ENCODE results near the gene PDIA2.

PDIA2 gene

GRCh38 chr16:259226-259625, 23.7 kb upstream of the PDIA2 start:
- Histone ChIP-seq H3K36me3 (ENCODE audit: low read depth) (peaks cover 11% of the 10 kb centered on the region), H3K9me3 (ENCODE audit: severe bottlenecking) (no peaks in the 10 kb centered on the region), H3K4me3 (ENCODE audit: severe bottlenecking) (no peak overlapping the region), H3K4me1 (ENCODE audit: insufficient read depth, poor library complexity, severe bottlenecking) (no peaks in the 10 kb centered on the region), H3K27ac (ENCODE audit: poor library complexity, severe bottlenecking) (no peak overlapping the region), H3K27me3 (ENCODE audit: insufficient read depth, poor library complexity, severe bottlenecking) (no peaks in the 10 kb centered on the region)
- no peak for DNase-seq (ENCODE audit: low spot score)
- ATAC-seq (ENCODE audit: low read depth) = no peak
- no peak for TF ChIP-seq CTCF (IDR thresholded peaks at IDR 0.05; ENCODE audit: poor library complexity, severe bottlenecking)

- Histone ChIP-seq H3K27me3 (ENCODE audit: insufficient read depth, poor library complexity, severe bottlenecking) (no peaks in the 10 kb centered on the region), H3K4me3 (ENCODE audit: severe bottlenecking) (no peak overlapping the region), H3K9me3 (ENCODE audit: severe bottlenecking) (no peaks in the 10 kb centered on the region), H3K36me3 (ENCODE audit: low read depth) (peaks cover 11% of the 10 kb centered on the region; the same call in 1 of the 2 replicates), H3K4me1 (ENCODE audit: insufficient read depth, poor library complexity, severe bottlenecking) (no peaks in the 10 kb centered on the region), H3K27ac (ENCODE audit: poor library complexity, severe bottlenecking) (no peak overlapping the region)
- no peak for TF ChIP-seq CTCF (IDR thresholded peaks at IDR 0.05; ENCODE audit: poor library complexity, severe bottlenecking)
- ATAC-seq (ENCODE audit: low read depth) = no peak
- DNase-seq (ENCODE audit: low spot score) = peak; percentile 60
Measured at GRCh38 chr16:259814-260253, 23.1 kb upstream of the PDIA2 start.

GRCh38 chr16:260326-260725, 22.6 kb upstream of the PDIA2 start:
- no peak for DNase-seq (ENCODE audit: low spot score)
- Histone ChIP-seq H3K4me3 (ENCODE audit: severe bottlenecking) (no peak overlapping the region), H3K9me3 (ENCODE audit: severe bottlenecking) (no peaks in the 10 kb centered on the region), H3K36me3 (ENCODE audit: low read depth) (peaks cover 11% of the 10 kb centered on the region; the same call in 1 of the 2 replicates), H3K4me1 (ENCODE audit: insufficient read depth, poor library complexity, severe bottlenecking) (no peaks in the 10 kb centered on the region), H3K27me3 (ENCODE audit: insufficient read depth, poor library complexity, severe bottlenecking) (no peaks in the 10 kb centered on the region), H3K27ac (ENCODE audit: poor library complexity, severe bottlenecking) (no peak overlapping the region)
- no peak for TF ChIP-seq CTCF (IDR thresholded peaks at IDR 0.05; ENCODE audit: poor library complexity, severe bottlenecking)
- ATAC-seq (ENCODE audit: low read depth) = no peak

GRCh38 chr16:261031-261691, 21.8 kb upstream of the PDIA2 start:
- H3K4me1 ChIP-seq (ENCODE audit: insufficient read depth, poor library complexity, severe bottlenecking) = peaks cover 5% of the 10 kb centered on the region
- H3K4me3 ChIP-seq (ENCODE audit: severe bottlenecking) = no peak overlapping the region
- no peak for DNase-seq (ENCODE audit: low spot score)
- peaks cover 5% of the 10 kb centered on the region; the same call in 1 of the 2 replicates for H3K36me3 ChIP-seq (ENCODE audit: low read depth)
- ATAC-seq (ENCODE audit: low read depth) = no peak
- H3K9me3 ChIP-seq (ENCODE audit: severe bottlenecking) = no peaks in the 10 kb centered on the region
- H3K27me3 ChIP-seq (ENCODE audit: insufficient read depth, poor library complexity, severe bottlenecking) = no peaks in the 10 kb centered on the region
- H3K27ac ChIP-seq (ENCODE audit: poor library complexity, severe bottlenecking) = no peak overlapping the region
- TF ChIP-seq CTCF (IDR thresholded peaks at IDR 0.05; ENCODE audit: poor library complexity, severe bottlenecking) = no peak

- TF ChIP-seq CTCF (IDR thresholded peaks at IDR 0.05; ENCODE audit: poor library complexity, severe bottlenecking) = no peak
- DNase-seq (ENCODE audit: low spot score) (peak; percentile 66), ATAC-seq (ENCODE audit: low read depth) (no peak)
- H3K36me3 ChIP-seq (ENCODE audit: low read depth) = 0 out of 2 replicates have a peak, but pooled peaks cover 4% of the 10 kb centered on the region
- no peaks in the 10 kb centered on the region for H3K27me3 ChIP-seq (ENCODE audit: insufficient read depth, poor library complexity, severe bottlenecking)
- peaks cover 5% of the 10 kb centered on the region for H3K4me1 ChIP-seq (ENCODE audit: insufficient read depth, poor library complexity, severe bottlenecking)
- no peak overlapping the region for H3K27ac ChIP-seq (ENCODE audit: poor library complexity, severe bottlenecking)
- H3K9me3 ChIP-seq (ENCODE audit: severe bottlenecking) = no peaks in the 10 kb centered on the region
- no peak overlapping the region for H3K4me3 ChIP-seq (ENCODE audit: severe bottlenecking)
Measured at GRCh38 chr16:262121-262745, 20.7 kb upstream of the PDIA2 start.
